Measurements from ENCODE around the gene GCH1. TPM values are rescaled to one million over a fixed set of nuclear protein-coding genes. Genes with fewer than 3 reads are reported as not detected.

GCH1 gene
- polyA plus RNA-seq, 1 donor from 2014 or later = 4.9 TPM

DNA sequence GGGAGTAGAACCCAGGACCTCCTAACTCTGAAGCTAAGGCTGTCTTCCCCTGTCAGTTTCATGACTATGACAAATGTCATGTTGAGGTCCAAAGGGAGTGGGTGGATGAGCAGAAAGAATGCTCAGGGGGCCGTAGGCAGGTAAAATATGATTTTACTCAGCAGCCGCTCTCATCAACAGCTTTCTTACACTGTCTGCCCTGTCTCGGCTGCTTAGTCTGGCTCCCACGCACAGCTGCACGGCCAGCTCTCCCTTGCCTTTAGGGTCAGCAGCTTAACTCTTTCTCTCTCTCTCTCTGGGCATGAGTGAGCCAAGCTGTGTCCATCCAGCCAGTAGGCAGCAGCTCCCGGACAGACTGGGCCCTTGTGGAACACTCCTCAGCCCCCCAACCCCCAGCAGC lies 95.2 kb downstream of the GCH1 start (continued):
- no peak for TF ChIP-seq MXI1 (conservative IDR thresholded peaks at IDR 0.05; ENCODE audit: poor library complexity, severe bottlenecking)

DNA sequence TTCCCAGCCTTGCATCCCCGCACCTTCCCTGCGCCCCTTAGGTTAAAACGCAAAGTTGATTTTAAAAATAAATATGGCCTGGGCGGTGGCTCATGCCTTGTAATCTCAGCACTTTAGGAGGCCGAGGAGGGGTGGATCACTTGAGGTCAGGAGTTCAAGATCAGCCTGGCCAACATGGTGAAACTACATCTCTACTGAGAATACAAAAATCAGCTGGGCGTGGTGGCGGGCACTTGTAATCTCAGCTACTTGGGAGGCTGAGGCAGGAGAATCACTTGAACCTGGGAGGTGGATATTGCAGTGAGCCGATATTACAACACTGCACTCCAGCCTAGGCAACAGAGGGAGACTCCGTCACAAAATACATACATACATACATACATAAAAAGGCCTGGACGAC lies 96.0 kb downstream of the GCH1 start:
- Histone ChIP-seq H3K36me3 (ENCODE audit: insufficient read depth, low read length) (no peaks in the 10 kb centered on the region), H3K27me3 (ENCODE audit: insufficient read depth, low read depth, low read length) (no peaks in the 10 kb centered on the region), H3K4me3 (ENCODE audit: low read length) (no peak overlapping the region), H3K4me2 (ENCODE audit: low read length) (no peak overlapping the region), H3K27ac (ENCODE audit: low read length) (no peak overlapping the region), H3K79me2 (replicated peaks; ENCODE audit: insufficient read depth, low read length) (no peaks in the 10 kb centered on the region), H3K9ac (ENCODE audit: low read length) (no peak overlapping the region), H4K20me1 (ENCODE audit: insufficient read depth) (no peaks in the 10 kb centered on the region), H3K9me2 (ENCODE audit: insufficient read depth, low read length) (no peaks in the 10 kb centered on the region), H3F3A (ENCODE audit: insufficient read depth, low read length, poor library complexity, severe bottlenecking) (no peaks in the 10 kb centered on the region), H3K9me3 (ENCODE audit: low read length) (no peaks in the 10 kb centered on the region), H2AFZ (ENCODE audit: low read depth, low read length) (no peak overlapping the region)
- TF ChIP-seq RAD21 (conservative IDR thresholded peaks at IDR 0.05) = no peak
- no peak for TF ChIP-seq POLR2AphosphoS5 (IDR thresholded peaks at IDR 0.05)

DNA sequence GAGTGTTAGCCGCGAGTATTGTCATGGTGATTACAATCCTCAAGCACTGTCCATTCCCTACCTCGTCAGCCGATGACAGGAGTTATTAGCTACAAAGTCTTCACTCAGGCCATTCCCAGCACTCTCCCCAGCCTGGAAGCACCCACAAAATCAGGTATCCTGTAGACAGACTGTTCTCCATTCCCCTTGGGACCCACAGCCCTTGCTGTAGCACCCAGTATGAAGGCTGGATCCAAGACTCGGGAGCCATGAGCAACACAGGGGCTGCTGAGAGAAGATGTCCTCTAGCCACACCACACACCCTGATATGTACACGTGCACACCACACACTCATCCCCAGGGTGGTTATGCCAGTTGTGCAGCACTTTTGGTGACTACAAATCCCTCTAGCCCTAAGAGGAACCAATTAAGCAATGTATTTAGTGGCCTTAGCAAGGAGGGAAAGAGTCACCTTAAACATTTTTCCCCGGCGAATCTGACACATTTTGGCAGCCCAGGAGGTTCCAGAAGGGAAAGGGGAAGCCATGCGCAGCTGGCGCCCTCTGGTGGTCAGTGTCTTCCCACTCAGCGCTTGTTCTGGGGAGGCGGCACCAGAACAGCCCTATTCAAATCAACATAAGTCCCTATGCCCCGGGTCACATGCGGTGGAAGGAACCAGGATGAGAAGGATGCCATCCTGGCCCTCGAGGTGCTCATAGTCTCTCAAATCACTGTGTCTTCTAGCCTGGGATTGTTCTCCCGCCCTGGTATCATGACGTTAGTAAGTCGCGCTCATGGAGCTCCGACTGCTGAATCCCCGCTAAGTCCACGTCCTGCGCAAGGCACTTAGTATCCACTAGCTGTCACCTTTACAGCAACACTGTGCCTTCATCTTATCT lies 96.9 kb downstream of the GCH1 start:
- Histone ChIP-seq H3K27ac (ENCODE audit: low read length) (no peak overlapping the region), H2AFZ (ENCODE audit: low read depth, low read length) (no peak overlapping the region), H3K36me3 (ENCODE audit: insufficient read depth, low read length) (no peaks in the 10 kb centered on the region), H3F3A (ENCODE audit: insufficient read depth, low read length, poor library complexity, severe bottlenecking) (no peaks in the 10 kb centered on the region), H3K9me2 (ENCODE audit: insufficient read depth, low read length) (no peaks in the 10 kb centered on the region), H3K9ac (ENCODE audit: low read length) (no peak overlapping the region), H3K79me2 (replicated peaks; ENCODE audit: insufficient read depth, low read length) (no peaks in the 10 kb centered on the region), H3K27me3 (ENCODE audit: insufficient read depth, low read depth, low read length) (no peaks in the 10 kb centered on the region), H3K4me2 (ENCODE audit: low read length) (no peak overlapping the region), H3K9me3 (ENCODE audit: low read length) (no peaks in the 10 kb centered on the region), H3K4me3 (ENCODE audit: low read length) (no peak overlapping the region), H4K20me1 (ENCODE audit: insufficient read depth) (no peaks in the 10 kb centered on the region)
- TF ChIP-seq, protein P1, sequence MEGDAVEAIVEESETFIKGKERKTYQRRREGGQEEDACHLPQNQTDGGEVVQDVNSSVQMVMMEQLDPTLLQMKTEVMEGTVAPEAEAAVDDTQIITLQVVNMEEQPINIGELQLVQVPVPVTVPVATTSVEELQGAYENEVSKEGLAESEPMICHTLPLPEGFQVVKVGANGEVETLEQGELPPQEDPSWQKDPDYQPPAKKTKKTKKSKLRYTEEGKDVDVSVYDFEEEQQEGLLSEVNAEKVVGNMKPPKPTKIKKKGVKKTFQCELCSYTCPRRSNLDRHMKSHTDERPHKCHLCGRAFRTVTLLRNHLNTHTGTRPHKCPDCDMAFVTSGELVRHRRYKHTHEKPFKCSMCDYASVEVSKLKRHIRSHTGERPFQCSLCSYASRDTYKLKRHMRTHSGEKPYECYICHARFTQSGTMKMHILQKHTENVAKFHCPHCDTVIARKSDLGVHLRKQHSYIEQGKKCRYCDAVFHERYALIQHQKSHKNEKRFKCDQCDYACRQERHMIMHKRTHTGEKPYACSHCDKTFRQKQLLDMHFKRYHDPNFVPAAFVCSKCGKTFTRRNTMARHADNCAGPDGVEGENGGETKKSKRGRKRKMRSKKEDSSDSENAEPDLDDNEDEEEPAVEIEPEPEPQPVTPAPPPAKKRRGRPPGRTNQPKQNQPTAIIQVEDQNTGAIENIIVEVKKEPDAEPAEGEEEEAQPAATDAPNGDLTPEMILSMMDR (IDR thresholded peaks at IDR 0.05; ENCODE audit: poor library complexity, severe bottlenecking) = peak; percentile 74
- TF ChIP-seq EP300 (conservative IDR thresholded peaks at IDR 0.05; ENCODE audit: poor library complexity, severe bottlenecking) (no peak), SMC3 (conservative IDR thresholded peaks at IDR 0.05; ENCODE audit: poor library complexity) (peak; percentile 79), POLR2AphosphoS5 (IDR thresholded peaks at IDR 0.05) (no peak), TAF1 (IDR thresholded peaks at IDR 0.05; ENCODE audit: low read depth) (no peak), EZH2 (IDR thresholded peaks at IDR 0.05; ENCODE audit: borderline replicate concordance, insufficient read depth, low read length, poor library complexity, severe bottlenecking) (no peak), RAD21 (conservative IDR thresholded peaks at IDR 0.05) (peak; percentile 75), MXI1 (conservative IDR thresholded peaks at IDR 0.05; ENCODE audit: poor library complexity, severe bottlenecking) (no peak)
- TF ChIP-seq, protein P2, sequence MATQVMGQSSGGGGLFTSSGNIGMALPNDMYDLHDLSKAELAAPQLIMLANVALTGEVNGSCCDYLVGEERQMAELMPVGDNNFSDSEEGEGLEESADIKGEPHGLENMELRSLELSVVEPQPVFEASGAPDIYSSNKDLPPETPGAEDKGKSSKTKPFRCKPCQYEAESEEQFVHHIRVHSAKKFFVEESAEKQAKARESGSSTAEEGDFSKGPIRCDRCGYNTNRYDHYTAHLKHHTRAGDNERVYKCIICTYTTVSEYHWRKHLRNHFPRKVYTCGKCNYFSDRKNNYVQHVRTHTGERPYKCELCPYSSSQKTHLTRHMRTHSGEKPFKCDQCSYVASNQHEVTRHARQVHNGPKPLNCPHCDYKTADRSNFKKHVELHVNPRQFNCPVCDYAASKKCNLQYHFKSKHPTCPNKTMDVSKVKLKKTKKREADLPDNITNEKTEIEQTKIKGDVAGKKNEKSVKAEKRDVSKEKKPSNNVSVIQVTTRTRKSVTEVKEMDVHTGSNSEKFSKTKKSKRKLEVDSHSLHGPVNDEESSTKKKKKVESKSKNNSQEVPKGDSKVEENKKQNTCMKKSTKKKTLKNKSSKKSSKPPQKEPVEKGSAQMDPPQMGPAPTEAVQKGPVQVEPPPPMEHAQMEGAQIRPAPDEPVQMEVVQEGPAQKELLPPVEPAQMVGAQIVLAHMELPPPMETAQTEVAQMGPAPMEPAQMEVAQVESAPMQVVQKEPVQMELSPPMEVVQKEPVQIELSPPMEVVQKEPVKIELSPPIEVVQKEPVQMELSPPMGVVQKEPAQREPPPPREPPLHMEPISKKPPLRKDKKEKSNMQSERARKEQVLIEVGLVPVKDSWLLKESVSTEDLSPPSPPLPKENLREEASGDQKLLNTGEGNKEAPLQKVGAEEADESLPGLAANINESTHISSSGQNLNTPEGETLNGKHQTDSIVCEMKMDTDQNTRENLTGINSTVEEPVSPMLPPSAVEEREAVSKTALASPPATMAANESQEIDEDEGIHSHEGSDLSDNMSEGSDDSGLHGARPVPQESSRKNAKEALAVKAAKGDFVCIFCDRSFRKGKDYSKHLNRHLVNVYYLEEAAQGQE (IDR thresholded peaks at IDR 0.05; ENCODE audit: borderline replicate concordance) = no peak

Measured in neural cell (in vitro differentiated cells).